GM19023 (cell line): ENCODE measurements around the gene TRAPPC12.
"Not testable (repeated sequence)": the region's sequence is repeated elsewhere in the genome, so short reads cannot be mapped to it uniquely, and the experiment has no call there.

Experiments
- ATAC-seq: cut with Tn5 transposase; IDR thresholded peaks from one replicate; pipeline ENCODE4 v1.9.1; 2021; ENCODE audit warnings: mild to moderate bottlenecking, moderate library complexity; ENCODE audit not compliant: unreplicated experiment

The TRAPPC12 gene

DNA sequence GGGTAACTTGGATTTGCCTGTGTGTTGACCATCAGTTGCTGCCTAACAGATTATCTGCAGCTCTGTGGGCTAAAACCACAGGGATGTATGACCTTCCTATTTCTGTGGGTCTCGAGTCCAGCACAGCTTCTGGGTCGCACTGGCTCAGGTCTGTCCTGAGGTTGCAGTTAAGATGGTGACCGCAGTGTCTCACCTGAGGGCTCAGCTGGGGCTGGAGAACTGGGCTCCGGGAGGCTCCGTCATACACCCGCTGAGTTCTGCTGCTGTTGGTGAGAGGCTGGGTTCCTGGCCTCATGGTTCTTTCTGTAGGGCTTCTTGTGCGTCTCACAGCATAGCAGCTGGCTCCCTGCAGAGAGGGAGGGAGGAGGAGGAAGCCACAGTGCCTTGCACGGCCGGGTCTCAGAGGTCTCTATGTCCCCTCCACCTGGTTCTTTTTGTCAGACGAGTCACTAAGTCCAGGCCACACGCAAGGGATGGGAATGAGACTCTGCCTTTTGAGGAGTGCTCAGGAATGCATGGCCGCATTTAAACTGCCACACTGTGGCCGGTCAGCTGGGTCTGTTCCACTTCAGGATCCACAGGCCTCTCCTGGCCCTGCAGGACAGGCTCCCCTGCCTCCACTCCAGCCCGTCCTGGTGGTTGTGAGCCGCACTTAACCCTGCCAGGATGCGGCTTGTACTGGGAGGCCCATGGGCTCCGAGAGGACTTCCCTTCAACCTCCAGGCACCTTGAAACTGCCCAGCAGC lies 72.6 kb downstream of the TRAPPC12 start:
- no peak for ATAC-seq

DNA sequence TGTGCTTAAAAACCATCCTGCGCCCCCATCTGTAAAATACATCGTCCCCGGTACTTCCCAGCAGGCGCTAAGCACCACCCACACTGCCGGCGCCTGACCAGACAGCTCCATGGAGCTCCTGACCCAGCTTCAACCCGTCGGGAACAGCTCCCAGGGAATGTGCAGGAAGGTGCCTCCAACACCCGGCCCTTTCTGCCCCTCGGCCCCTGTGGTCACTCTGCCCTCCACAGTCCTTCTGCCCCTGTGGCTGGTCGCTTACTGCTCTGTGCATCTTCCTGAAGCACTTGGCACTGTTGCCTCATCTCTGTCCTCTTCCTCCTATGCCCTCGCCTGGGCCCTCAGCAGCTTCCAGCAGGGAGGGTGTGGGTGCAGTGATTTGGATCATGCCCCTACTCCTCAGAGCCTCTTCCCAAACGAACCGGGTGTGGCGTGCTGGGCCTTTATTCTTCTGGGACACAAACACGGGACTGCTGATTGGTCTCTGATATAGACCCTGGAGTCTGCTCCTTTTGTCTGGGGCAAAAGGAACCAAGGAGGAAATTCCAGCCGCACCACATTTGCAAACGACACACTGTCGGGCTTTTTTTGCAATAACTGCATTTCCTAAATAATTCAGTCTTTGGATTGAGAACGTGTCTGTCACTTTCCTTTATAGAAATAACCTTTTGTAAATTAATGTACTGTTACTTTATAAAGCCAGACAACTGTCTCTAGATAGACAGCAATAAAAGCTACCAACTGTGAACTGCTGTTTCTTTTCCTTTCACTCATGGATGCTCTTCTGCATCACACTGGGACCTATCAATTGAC lies 73.9 kb downstream of the TRAPPC12 start:
- ATAC-seq: no peak

DNA sequence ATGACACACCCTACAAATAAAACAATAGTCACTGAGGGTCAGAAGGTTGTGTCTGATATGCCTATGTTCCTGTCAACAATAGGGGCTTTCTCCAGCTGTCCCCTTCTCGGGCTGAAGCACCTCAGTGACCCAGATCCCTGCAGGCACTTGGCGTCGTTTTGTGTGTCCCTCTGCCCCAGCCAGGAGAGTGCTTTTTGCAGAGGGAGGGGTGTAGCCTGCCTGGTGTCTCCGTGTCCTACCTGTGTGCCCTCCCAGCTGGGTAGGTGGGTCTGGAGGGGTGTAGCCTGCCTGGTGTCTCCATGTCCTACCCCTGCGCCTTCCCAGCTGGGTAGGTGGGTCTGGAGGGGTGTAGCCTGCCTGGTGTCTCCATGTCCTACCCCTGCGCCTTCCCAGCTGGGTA lies 74.5 kb downstream of the TRAPPC12 start:
- ATAC-seq: not testable (repeated sequence)

DNA sequence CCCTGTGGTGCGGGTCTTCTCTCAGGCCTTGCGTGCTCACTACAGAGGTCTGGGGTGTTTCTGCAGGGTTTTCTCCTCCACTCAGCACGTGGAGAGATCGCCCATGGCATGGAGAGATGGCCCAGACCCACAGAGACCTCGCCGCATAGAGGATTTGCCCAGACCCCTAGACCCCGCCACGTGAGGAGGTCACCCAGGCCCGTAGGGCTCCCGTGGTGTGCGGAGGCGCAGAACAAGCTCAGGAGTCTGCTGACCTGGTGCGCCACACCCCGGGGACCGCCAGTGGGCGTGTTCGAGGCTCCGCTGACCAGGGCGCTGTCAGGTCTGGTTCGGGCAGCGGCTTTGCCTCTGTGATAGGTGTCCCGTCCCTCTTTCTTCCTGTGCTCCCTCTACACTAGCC lies 75.3 kb downstream of the TRAPPC12 start:
- no peak for ATAC-seq

DNA sequence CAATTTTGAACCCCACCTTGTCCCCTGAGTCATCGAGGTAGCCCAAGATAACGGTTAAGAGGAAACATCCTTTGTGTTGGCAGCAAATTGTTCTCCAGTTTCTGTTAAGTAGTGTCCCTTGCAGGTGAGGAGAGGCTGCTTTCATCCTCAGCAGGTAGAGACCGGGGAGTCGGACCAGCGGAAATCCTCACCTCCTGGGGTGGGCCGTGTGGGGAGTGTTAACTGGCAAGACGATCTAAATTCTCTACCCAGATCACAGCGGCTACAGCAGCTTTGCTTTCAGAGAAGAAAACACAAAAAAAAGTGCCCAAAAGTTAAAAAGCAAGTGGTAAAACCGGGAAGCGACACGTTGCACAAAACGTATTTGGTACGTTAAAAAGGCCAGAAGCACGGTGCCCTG lies 76.6 kb downstream of the TRAPPC12 start:
- ATAC-seq: no peak

DNA sequence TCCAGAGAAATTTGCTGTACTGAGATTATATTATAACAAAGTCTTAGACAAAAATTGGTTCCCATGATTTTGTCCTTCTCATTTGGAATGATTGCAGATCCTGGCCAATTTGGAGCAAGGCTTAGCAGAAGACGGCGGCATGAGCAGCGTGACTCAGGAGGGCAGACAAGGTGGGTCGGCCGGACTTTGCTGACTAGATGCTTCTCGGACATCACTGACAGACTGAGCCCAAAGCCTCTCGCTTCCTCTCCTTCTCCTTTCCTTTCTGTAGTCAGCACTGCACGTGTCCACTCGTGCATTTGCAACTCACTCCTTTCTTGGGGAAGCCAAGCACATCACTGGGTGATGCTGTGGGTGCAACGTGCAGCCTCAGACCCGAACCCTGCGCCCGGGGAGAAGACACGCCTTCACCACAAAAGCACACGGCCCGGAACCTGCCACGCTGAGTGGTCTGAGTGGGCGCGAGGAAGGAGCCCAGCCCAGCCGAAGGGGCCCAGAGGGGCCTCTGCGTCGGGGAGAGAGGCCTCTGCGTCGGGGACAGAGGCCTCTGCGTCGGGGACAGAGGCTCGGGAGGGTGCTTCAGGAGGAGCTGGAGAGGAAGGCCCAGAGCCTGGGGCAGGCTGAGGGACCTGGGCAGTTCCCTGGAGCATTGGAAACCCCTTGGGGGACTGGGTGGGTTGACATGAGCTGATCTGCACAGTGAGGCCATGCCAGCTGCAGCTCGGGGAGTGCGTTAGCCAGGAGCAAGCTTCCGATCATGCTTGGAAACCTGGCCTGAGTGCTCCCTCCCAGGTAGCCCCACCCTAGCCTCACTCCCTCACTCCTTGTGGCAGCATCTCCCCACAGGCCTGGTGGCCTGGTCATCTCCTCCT lies 78.3 kb downstream of the TRAPPC12 start:
- no peak for ATAC-seq

DNA sequence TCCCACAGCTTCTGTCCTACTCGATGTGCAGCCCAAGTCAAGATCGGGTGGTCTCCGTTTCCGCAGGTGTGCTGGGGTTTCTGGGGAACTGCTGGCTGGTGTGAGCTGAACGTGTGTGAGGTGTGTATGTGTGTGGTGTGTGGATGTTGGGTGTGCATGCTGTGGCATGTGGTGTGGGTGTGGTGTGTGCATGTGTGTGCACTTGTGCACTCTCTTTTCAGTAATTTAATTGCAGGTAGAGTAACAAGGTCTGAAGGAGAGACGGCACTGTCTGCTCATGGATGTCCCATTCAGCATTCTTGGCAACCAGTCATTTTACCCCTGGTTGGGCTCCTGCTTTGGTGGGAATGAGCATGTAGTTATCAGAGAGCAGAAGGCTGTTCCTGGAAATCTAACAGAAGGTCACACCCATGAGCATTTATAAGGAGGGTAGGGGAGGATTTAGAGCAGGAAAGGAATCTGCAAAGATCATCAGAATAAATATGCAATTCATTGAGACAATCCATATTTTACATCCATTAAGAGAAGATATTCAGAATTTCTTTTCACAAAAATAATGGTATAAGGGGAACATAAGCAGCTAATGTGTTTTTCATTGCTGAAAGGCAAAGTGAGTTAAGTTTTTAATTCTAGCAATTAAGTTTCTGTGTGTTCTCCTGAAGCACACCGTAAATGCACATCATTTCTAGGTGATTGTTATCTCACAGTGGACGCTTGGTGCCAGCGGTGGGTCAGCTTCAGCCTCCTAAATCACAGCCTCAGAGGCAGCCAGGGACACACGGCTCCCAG lies 79.1 kb downstream of the TRAPPC12 start:
- ATAC-seq: no peak

DNA sequence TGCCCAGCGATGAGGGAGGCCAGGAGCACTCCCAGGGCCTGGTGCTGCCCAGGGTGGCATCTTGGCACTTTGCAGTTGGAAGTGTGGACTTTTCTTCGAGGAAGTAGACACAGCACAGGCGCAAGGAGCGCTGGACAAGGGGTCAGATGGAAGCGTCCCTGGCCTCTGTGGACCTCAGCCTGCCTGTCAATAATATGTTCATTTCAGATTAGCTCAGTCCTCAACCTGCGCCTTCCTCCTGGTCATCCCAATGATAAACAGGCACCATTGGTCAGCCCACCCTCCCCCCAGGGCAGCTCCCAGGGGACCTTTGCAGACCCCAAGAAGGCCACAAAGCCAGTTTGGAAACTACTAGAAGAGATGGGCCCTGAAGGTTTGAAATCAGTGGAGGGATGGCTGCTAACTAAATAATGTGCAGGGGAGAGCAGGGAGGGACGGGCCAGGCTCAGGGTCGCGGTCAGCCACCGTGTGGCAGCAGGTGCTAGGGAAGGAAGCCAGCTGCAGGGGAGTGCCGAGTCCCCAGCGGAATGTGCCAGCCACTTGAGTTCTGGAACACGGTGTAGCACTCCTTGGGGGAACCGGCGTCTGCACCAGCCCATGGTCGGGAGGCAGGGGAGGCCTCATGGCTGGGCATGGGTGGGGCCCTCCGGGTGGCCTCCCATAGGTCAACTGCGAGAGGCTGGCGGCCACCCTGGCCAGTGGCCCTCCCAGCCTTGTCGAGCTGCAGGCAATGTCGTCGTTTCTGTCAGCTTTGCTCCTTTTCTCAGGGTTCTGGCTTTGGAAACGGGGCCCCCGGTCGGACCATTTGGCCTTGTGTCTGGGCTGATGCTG lies 79.9 kb downstream of the TRAPPC12 start:
- ATAC-seq: no peak

DNA sequence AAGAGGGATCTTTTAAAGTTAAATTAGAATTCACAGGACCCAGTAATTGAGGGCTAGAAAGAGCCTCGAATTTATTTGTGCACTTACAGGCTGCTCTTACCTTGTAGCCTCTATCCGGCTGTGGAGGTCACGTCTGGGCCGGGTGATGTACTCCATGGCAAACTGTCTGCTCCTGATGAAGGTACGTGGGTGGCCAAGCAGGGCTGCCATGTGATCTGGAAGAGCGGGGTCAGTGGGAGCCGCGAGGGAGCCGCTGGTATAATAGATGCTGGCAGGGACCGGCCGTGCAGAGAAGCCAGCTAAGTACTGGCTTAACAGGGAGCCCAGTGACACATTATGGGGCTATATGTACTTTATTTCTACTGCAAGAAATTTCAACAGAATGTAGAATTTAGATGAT lies 80.7 kb downstream of the TRAPPC12 start:
- no peak for ATAC-seq

DNA sequence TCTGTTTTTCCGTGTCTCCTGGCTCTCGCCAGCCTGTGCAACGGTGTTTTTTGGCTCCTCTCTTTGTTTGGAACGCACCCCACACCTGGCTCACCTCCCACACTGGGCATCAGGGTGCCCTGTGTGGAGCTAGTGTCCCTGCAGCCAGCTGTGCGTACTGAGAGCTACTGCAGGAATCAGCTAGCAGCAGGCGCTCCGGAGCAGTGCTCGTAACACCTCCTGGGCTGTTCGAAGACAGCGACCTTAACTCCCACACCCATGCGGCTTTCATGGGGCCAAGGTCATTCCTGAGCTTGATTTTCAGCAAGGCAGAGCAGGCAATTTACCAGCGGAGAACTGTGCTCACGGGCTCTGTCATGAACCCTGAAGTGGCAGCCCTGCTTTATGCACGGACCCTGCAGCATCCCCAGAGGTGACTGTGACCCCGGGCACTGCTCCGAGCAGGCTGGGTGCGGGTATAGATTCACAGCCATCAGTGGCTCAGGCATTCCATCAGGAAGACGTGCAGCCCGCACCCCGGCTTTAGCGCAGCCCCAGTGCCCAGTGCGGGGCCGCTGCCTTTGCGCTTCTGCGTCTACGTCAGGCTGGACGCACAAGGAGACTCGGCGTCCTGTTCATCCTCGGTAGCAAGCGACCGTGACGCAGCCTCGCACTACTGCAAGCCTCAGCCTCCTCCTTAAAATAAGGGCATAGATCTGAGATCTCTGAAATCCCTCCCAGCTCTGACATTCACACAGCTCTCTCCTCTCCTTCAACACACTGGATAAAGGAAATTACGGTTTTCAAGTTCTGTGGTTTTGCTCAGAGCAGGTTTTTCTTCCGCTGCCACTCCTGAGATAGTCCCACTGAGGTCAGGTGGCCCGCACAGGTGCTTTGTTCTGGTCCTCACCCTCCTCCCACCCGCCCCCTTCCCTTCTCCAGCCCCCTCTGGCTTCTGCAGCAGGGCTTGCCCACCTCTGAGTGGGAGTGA lies 81.6 kb downstream of the TRAPPC12 start:
- ATAC-seq: no peak

DNA sequence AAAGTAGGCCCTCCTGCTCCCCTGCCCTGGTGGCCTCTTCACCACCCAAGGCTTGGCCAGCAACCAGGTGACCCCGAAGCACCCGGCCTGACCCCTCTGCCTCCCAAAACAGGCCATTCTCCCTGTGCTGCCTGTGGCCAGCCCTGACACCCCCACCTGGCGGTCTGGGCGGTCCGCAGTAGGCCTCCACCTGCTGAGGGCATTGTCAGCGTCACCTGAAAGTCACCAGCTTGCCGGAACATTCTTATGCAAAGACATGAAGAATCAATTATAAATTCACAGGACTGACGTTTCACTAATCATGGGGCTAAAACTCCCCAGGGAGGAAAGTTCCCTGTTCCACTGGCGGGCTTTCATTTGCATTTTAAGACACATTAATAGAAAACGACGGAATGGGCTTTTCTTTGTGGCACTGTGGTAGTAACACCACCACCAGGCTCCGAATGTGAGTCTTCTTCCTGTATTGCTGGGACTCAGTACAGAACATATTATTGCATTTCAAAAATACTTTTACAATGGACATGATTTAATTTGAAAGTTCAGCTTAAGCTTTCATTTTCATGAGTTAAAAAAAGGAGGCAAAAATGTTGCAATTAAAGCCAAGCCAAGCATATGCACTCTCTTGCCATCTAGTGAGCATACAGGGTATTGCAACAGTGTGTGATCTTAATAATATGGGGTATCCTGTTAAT lies 82.5 kb downstream of the TRAPPC12 start:
- peak; percentile 63 for ATAC-seq

DNA sequence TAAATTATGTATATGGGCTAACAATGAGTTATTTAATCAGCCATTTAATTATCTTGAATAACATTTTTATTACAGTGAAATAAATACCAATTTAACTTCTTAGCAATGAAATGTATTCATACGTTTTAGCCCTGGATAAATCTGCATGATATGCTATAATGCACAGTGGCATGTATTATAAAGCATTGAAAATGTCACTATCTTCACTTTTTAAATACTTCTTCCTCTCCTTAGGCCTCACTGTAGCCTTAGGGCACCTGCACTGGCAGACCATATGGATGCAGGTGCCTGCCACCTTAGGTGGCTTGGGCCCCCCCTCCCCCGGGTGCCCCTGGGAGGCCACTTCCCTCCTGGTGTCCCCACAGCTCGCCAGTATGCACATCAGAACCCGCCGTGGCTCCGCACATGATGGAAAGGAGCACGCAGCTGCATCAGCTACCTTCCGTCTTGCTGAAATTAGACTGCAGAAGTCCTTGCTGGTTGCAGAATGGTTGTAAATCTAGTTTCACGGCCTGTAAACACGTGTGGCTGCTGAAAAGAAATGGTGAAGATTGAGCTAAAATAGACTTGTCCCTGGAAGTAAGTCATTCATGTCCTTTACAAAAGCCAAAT lies 83.1 kb downstream of the TRAPPC12 start:
- no peak for ATAC-seq

DNA sequence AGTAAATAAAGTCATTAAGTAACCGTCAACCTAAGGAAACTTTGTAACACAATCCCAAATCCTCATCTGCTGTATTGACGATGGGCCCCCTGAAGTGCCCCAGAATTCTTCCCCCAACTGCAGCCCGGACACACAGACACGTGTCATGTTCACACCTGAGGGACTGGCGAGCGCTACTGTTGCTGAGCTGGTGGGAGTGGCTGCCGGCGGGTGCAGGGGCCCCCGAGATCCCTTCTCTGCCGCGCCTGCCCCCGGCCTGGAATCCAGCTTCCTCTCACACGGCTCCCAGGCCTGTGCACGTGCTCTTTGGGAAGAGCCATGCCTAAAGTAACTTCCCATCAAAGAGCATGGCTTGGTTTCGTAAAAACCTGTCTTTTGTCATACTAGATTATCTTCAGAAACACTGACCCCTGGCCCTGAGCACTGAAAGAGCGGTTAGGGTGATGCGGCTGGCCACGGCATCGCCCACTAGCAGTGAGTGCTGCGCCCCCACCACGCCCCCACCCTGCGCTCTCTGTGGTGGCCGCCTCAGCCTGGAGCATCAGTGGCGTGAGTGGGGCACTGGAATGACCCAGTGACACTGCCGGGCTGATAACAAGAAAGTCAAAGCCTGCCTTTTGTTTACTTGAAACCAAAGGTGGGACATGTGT lies 83.8 kb downstream of the TRAPPC12 start:
- ATAC-seq: no peak

DNA sequence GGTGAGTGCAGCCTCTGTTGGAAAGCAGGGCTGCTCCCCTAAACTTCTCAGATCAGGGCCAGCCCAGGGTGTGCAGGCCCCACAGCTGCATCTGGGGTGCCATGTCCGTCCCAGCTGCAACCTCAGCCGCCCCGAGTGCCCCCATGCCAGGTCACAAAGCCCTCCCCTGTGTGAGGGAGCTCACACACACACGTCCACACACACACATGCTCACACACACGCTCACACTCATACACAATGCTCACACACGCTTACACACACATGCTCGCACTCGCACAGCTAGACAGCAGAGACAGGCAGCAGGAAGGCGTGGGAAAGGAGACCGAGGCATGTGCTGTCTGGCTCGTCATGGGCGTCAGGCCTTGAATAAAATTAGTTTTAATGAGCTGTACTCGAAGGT lies 84.5 kb downstream of the TRAPPC12 start:
- ATAC-seq: no peak

DNA sequence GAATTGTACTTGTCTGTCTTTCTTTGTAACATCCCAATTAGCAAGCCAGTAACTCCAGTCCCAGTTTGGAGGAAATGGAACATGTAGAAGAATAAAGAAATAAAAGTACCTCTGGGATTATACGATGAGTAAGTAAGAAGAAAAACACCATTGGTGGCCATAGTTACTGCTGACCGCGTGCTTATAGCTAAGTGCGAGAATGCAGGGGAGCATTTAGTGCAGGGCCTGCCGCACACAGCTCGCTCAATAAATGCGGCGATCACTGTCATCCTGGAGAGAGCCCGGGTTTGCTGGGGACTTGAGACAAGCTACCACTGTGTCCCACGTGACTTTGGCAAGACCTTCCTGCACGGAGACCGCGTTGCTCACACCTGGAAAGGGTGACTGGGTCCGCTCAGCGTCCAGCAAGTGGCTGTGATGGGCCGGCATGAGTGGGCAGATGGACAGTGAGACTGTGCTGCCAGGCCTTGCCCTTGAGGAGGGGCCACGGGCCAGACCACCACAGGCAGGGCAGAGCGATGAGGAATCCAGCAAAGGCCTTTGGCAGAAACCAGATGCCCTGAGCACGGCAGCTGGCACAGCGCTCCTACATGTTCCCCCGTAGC lies 85.0 kb downstream of the TRAPPC12 start:
- ATAC-seq: no peak

DNA sequence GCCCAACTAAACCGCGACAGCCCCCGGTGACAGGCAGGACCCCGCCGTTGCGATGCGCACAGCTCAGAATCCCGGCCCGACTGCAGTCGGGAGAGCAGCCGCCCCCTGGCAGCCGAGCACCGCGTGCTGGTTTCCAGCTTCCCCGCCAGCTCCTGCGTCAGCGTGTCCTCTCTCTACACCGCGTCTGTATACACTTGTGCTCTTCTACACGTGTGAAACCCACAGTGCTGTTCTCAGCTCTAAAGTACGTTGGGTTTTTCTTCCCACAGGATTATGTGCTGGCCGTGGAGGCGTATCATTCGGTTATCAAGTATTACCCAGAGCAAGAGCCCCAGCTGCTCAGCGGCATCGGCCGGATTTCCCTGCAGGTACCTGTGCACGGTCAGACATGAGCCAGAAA lies 85.8 kb downstream of the TRAPPC12 start:
- no peak for ATAC-seq
